Measurements from ENCODE around the gene ZNF121. TPM values are rescaled to one million over a fixed set of nuclear protein-coding genes. Genes with fewer than 3 reads are reported as not detected.
"Not testable (repeated sequence)": the region's sequence is repeated elsewhere in the genome, so short reads cannot be mapped to it uniquely, and the experiment has no call there.

The ZNF121 gene
- total RNA-seq, 1 donor from 2014 or later, result 25.4 TPM

DNA sequence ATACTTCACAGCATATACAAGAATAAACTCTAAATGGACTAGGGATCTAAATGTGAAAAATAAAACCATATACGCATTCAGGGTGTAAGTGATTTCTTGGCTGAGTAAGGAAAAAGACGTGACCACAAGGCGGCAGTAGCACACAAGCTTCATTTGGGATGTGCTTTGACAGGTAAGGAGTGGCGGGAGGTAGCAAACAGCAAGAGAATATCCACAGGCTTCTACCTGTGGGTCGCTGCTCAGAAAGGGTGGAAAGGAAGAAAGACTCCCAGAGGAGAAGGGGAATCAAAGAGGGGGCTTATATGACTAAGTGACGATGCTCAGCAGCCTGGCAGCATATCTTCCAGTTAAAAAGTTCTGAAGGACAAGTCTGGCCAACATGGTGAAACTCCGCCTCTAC is 2.5 kb upstream of the ZNF121 start:
- DNase-seq (ENCODE audit: extremely low spot score, unreplicated experiment), result peak; percentile 86
- peaks cover 16% of the 10 kb centered on the region for H3K4me1 Mint-ChIP-seq (ENCODE audit: unreplicated experiment)

DNA sequence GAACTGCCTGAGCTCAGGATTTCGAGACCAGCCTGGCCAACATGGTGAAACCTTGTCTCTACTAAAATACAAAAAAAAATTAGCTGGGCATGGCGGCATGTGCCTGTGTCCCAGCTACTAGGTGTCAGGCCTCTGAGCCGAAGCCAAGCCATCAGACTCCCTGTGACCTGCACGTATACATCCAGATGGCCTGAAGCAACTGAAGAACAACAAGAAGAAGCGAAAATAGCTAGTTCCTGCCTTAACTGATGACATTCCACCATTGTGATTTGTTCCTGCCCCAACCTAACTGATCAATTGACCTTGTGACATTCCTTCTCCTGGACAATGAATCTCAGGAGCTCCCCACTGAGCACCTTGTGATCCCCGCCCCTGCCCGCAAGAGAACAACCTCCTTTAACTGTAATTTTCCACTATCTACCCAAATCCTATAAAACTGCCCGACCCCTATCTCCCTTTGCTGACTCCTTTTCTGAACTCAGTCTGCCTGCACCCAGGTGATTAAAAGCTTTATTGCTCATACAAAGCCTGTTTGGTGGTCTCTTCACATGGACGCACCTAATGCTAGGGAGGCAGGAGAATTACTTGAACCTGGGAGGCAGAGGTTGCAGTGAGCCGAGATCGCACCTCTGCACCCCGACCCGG is 2.1 kb downstream of the ZNF121 start:
- H3K9me3 Mint-ChIP-seq (ENCODE audit: unreplicated experiment), result peaks cover 19% of the 10 kb centered on the region
- peak overlapping the region; percentile 54 for H3K4me3 Mint-ChIP-seq (ENCODE audit: unreplicated experiment)
- not testable (repeated sequence) for DNase-seq (ENCODE audit: extremely low spot score, unreplicated experiment); H3K27ac Mint-ChIP-seq (ENCODE audit: unreplicated experiment); H3K27me3 Mint-ChIP-seq (ENCODE audit: unreplicated experiment)
- H3K4me1 Mint-ChIP-seq (ENCODE audit: unreplicated experiment), result peaks cover 21% of the 10 kb centered on the region
- peaks cover 36% of the 10 kb centered on the region for H3K36me3 Mint-ChIP-seq (ENCODE audit: unreplicated experiment)

More for the DNA sequence above, 2.5 kb upstream of the ZNF121 start:
- H3K27ac Mint-ChIP-seq (ENCODE audit: unreplicated experiment), result no peak overlapping the region
- H3K4me3 Mint-ChIP-seq (ENCODE audit: unreplicated experiment), result no peak overlapping the region
- peaks cover 13% of the 10 kb centered on the region for H3K27me3 Mint-ChIP-seq (ENCODE audit: unreplicated experiment)
- H3K9me3 Mint-ChIP-seq (ENCODE audit: unreplicated experiment), result no peaks in the 10 kb centered on the region
- TF ChIP-seq, protein P1, sequence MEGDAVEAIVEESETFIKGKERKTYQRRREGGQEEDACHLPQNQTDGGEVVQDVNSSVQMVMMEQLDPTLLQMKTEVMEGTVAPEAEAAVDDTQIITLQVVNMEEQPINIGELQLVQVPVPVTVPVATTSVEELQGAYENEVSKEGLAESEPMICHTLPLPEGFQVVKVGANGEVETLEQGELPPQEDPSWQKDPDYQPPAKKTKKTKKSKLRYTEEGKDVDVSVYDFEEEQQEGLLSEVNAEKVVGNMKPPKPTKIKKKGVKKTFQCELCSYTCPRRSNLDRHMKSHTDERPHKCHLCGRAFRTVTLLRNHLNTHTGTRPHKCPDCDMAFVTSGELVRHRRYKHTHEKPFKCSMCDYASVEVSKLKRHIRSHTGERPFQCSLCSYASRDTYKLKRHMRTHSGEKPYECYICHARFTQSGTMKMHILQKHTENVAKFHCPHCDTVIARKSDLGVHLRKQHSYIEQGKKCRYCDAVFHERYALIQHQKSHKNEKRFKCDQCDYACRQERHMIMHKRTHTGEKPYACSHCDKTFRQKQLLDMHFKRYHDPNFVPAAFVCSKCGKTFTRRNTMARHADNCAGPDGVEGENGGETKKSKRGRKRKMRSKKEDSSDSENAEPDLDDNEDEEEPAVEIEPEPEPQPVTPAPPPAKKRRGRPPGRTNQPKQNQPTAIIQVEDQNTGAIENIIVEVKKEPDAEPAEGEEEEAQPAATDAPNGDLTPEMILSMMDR (IDR thresholded peaks at IDR 0.05), result peak; percentile 69
- peaks cover 6% of the 10 kb centered on the region for H3K36me3 Mint-ChIP-seq (ENCODE audit: unreplicated experiment)

DNA sequence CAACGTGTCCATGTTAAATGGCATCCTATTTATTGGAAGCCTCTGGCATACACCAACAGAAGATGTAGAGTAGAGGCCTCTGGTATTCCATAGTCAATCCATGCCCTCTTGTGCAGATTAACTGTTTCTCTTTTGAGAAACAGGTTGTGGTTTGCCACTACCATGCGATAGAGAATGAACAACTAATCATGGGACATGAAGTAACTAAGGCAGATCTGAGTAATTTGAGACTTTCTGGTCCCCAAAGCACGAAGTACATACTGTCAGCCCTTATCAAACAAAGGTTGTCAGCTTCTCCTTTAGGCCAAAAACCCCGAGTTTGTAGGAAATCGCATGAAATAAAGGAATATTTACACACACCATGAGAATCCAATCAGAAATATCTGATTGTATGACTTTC is 3.6 kb downstream of the ZNF121 start:
- Mint-ChIP-seq H3K4me1 (ENCODE audit: unreplicated experiment) (peaks cover 18% of the 10 kb centered on the region), H3K36me3 (ENCODE audit: unreplicated experiment) (peaks cover 50% of the 10 kb centered on the region), H3K4me3 (ENCODE audit: unreplicated experiment) (no peak overlapping the region), H3K27me3 (ENCODE audit: unreplicated experiment) (no peaks in the 10 kb centered on the region), H3K9me3 (ENCODE audit: unreplicated experiment) (peaks cover 24% of the 10 kb centered on the region), H3K27ac (ENCODE audit: unreplicated experiment) (no peak overlapping the region)
- TF ChIP-seq, protein P1 (IDR thresholded peaks at IDR 0.05), result no peak
- no peak for DNase-seq (ENCODE audit: extremely low spot score, unreplicated experiment)

DNA sequence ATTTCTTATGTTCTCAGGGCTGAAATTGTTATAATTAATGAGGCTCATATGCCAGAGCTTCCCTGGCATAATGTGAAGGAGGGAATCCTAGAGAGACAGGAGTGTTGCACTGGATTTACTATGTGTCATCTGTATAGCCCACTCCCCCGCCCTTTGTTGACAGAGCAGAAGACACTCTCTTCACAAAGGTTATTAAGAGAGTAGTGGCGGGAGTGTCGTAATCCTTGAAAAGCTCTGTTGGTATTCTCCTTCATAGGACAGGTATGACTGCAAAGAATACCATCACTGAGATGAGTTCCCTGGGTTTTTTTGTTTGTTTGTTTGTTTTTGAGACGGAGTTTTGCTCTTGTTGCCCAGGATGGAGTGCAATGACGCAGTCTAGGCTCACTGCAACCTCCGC is 14.0 kb downstream of the ZNF121 start:
- no peak for DNase-seq (ENCODE audit: extremely low spot score, unreplicated experiment)
- H3K27me3 Mint-ChIP-seq (ENCODE audit: unreplicated experiment), result no peaks in the 10 kb centered on the region
- TF ChIP-seq, protein P1 (IDR thresholded peaks at IDR 0.05), result no peak
- peaks cover 55% of the 10 kb centered on the region for H3K9me3 Mint-ChIP-seq (ENCODE audit: unreplicated experiment)
- no peaks in the 10 kb centered on the region for H3K4me1 Mint-ChIP-seq (ENCODE audit: unreplicated experiment)
- no peak overlapping the region for H3K27ac Mint-ChIP-seq (ENCODE audit: unreplicated experiment)
- H3K4me3 Mint-ChIP-seq (ENCODE audit: unreplicated experiment), result no peak overlapping the region
- peaks cover 71% of the 10 kb centered on the region for H3K36me3 Mint-ChIP-seq (ENCODE audit: unreplicated experiment)

DNA sequence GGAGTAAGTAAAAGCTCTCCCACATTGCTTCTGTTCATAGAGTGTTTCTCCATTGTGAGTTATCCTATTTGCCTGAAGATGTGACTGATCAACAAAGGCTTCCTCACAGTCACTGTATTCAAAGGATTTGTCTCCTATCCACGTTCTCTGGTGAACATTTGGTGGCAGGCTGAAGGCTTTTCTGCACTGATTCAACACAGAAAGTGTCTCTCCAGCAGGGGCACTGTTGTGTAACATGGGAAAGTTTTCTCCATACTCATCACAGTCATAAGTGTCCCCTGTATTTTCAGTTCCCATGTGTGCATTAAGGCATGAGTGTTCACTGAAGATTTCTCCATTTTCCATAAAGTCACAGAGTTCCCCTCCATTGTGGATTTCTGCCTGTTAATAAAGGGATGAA is 17.6 kb downstream of the ZNF121 start:
- no peak for DNase-seq (ENCODE audit: extremely low spot score, unreplicated experiment)
- Mint-ChIP-seq H3K27ac (ENCODE audit: unreplicated experiment) (no peak overlapping the region), H3K4me1 (ENCODE audit: unreplicated experiment) (no peaks in the 10 kb centered on the region), H3K4me3 (ENCODE audit: unreplicated experiment) (no peak overlapping the region), H3K36me3 (ENCODE audit: unreplicated experiment) (peaks cover 78% of the 10 kb centered on the region), H3K27me3 (ENCODE audit: unreplicated experiment) (no peaks in the 10 kb centered on the region), H3K9me3 (ENCODE audit: unreplicated experiment) (peaks cover 39% of the 10 kb centered on the region)
- TF ChIP-seq, protein P1 (IDR thresholded peaks at IDR 0.05), result no peak
